KOPT-K1 (cell line): ENCODE measurements around the gene CCDC117.
A peak's percentile ranks its signal among the peaks of the same experiment; 100 is the strongest.
"Not testable (repeated sequence)": the region's sequence is repeated elsewhere in the genome, so short reads cannot be mapped to it uniquely, and the experiment has no call there.

Experiments used
- H3K27ac ChIP-seq: fragments of 200-600 bp; sonication (generic); 2 replicates; pipeline ENCODE4 v1.5.1; 2016; ENCODE audit warnings: antibody characterized with exemption, mild to moderate bottlenecking, low read depth, low read length; ENCODE audit not compliant: poor library complexity, severe bottlenecking
- H3K36me3 ChIP-seq: fragments of 200-600 bp; sonication (generic); 2 replicates; pipeline ENCODE4 v1.5.1; 2017; ENCODE audit warnings: antibody characterized with exemption, mild to moderate bottlenecking, low read length, moderate library complexity; ENCODE audit not compliant: insufficient read depth
- H3K9me3 ChIP-seq: fragments of 200-600 bp; sonication (generic); 2 replicates; pipeline ENCODE4 v1.5.1; 2017; ENCODE audit warnings: antibody characterized with exemption, low read length, mild to moderate bottlenecking; ENCODE audit not compliant: insufficient read depth, poor library complexity, severe bottlenecking

Gene CCDC117

DNA sequence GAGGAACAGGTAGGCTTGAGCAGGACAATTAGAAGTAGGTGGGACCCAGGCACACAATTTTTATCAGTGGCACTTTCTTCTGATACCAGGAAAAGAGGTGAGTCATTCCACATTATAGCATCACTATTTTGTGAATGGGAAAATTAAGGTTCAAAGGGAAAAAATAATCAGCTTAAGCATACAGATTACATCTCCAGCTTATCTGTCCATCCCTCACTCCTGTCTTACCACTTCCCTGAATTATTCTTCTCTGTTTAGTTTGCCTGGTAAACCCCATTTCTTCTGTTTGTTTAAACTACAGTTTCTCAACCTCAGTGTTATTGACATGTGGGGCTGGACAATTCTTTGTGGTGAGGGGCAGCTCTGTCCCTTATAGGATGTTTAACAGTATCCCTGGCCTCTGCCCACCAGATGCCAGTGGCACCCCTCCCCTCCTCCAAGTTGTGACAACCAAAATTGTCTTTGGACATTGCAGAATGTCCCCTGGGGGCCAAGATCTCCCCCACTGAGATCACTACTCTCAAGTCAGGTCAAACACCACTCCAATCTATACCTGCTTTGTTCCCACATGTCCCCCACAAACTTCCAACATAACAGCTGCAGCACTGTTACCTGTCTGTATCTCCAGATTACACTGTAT lies 36.3 kb downstream of the CCDC117 start:
- Histone ChIP-seq H3K36me3 (no peaks in the 10 kb centered on the region), H3K27ac (peak overlapping the region; percentile 53), H3K9me3 (no peaks in the 10 kb centered on the region)

- Histone ChIP-seq H3K27ac (peak overlapping the region; percentile 67), H3K9me3 (no peaks in the 10 kb centered on the region), H3K36me3 (no peaks in the 10 kb centered on the region)
Measured at GRCh38 chr22:28810821-28811491, 38.5 kb downstream of the CCDC117 start.

GRCh38 chr22:28812516-28812915 lies 40.0 kb downstream of the CCDC117 start:
- peak overlapping the region; percentile 67 for H3K27ac ChIP-seq
- no peaks in the 10 kb centered on the region for H3K36me3 ChIP-seq
- no peaks in the 10 kb centered on the region for H3K9me3 ChIP-seq

DNA sequence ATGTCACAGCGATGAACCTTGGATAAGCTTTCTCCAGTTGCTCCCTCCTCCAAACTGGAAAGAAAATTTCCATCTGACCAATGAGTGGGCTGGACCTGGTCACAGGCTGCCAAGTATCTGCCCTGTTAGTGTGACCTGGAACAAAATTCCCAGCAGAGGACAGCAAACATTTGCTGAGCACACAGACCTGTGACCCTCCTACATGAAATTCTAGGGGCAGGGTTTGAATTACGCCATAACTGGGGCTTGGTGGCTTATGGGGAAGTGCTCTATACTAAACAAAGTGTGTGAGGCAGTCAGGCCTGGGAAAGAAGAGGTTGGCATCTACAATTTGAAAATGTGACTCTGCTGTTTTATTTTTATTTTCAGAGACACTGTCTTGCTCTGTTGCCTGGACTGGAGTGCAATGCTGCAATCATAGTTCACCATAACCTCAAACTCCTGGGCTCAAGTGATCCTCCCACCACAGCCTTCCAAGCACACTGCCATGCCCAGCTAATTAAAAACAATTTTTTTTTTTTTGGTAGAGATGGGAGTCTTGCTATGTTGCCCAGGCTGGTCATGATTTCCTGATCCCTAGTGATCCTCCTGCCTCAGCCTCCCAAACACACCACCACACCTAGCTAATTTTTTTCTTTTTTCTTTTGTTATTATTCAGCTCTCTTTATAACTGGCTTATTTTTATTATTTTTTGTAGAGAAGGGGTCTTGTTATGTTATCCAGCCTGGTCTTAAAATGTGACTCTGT lies 41.5 kb downstream of the CCDC117 start:
- no peaks in the 10 kb centered on the region for H3K36me3 ChIP-seq
- H3K9me3 ChIP-seq = no peaks in the 10 kb centered on the region
- peak overlapping the region; percentile 50 for H3K27ac ChIP-seq

DNA sequence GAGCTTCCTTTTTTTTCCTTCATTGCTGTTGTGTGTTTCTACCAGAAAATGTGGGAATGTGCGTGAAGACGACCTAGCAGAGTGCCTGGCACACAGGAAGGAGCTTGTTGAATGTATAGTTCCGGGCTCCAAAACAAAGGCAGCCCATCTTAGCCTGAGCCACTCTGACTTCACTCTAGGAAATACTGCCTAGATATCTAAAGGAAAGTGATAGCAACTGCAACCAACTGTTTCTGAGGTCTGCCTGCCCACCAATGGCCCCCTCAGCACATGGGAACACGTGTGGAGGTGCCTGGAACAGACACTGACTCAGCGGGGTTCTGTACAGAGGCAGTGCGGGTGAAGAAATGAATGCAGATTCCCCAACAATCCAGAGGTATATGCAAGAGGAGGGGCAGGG lies 42.6 kb downstream of the CCDC117 start:
- Histone ChIP-seq H3K9me3 (no peaks in the 10 kb centered on the region), H3K27ac (peak overlapping the region; percentile 50), H3K36me3 (no peaks in the 10 kb centered on the region)

DNA sequence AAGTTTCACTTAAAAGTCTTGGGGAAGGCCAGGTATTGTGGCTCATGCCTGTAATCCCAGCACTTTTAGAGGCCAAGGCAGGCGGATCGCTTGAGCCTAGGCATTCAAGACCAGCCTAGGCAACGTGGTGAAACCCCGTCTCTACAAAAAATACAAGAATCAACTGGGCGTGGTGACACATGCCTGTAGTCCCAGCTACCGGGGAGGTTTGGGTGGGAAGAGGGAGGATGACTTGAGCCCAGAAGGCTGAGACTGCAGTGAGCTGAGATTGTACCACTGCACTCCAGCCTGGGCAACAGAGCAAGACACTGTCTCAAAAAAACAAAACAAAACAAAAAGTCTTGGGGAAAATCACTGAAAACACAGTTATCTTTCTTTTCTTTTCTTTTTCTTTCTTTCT lies 43.2 kb downstream of the CCDC117 start:
- H3K27ac ChIP-seq = peak overlapping the region; percentile 50
- no peaks in the 10 kb centered on the region for H3K36me3 ChIP-seq
- no peaks in the 10 kb centered on the region for H3K9me3 ChIP-seq

DNA sequence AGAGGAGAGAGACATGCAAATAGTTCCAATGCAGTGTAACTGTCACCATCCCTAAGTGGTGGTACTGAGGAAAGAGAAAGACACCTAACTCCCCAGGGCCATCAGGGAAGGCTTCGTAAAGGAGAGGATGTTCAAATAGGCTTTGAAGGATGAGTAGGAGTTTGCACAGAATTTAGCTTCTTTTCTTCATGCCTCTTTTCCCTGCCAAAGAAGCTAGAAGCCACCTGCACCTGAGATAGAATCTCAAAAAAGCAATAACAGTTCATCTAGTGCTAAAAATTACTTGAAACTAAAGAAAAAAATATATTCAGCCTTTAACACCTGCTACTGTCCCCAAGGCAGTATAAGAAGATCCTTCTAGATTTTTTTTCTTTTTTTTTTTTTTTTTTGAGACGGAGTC lies 44.6 kb downstream of the CCDC117 start:
- H3K27ac ChIP-seq = peak overlapping the region; percentile 39
- H3K9me3 ChIP-seq = no peaks in the 10 kb centered on the region
- H3K36me3 ChIP-seq = no peaks in the 10 kb centered on the region

DNA sequence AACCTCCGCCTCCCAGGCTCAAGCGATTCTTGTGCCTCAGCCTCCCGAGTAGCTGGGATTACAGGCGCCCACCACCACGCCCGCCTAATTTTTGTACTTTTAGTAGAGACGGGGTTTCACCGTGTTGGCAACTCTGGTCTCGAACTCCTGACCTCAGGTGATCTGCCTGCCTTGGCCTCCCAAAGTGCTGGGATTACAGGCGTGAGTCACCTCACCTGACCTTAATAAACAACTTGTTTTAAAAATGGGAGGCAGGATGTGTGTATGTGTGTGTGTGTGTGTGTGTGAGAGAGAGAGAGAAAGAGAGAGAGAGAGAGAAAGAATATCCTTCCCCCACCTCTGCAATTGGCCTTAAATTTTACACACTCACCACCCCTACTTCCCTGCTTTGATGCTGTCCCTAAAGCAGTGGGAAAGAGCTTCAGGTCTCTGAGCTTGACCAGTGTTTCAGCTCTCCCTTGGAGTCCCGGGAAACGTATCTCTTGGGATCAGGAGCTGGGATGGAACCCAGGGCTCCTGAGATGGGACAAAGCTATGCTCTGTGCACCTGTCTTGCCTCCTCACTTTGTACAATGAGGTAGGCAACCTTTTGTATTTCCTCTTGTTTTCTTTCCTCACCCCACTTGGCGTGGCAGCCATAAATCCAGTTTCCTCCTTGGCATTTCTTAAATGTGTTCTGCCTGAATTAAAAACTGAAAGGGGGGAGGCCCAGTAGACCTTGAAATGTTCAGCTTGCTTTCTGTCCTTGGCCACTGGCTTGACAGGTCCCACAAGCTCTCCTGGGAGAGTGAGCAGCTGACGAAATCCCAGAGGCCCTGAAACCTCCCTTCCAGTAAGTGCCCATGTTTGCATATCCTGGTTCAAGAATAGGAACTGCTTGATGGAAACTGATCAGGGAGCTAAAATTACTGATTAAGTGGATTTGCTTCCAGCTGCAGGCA lies 45.7 kb downstream of the CCDC117 start:
- Histone ChIP-seq H3K27ac (peak overlapping the region; percentile 4), H3K9me3 (no peaks in the 10 kb centered on the region), H3K36me3 (no peaks in the 10 kb centered on the region)

DNA sequence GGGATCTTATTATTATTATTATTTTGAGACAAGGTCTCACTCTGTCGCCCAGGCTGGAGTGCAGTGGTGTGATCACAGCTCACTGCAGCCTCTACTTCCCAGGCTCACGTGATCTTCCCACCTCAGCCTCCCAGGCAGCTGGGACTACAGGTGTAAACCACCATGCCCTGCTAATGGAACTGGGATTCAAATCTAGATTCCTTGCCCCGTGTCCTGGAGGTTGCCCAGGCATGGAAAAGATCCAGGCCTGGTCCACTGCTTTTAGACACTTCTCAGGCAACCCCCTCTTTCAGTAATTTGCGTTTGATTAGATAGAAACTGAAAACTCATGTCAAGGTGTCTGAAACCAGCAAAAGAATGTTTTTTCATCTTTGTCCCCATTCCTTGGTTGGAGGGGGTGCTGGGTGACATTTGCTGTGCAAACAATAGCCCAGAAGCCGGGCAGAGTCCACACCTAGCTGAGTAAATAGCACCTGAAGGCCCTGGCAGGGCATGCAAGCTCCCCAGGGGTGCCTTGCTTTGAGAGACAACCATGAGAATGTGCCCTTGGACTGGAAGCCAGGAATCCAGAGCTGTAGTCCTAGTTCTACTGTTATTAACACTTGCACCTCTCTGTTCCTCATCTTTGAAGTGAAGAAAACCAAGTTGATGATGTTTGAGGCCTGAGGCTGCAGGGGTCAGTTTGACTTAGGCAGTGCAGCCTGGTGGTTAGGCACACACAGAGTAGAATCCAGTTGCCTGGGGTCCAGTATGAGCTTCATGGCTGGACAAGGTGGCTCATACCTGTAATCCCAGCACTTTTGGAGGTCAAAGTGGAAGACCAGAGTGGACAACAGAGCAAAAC lies 47.0 kb downstream of the CCDC117 start:
- no peaks in the 10 kb centered on the region for H3K9me3 ChIP-seq
- no peak overlapping the region for H3K27ac ChIP-seq
- H3K36me3 ChIP-seq = no peaks in the 10 kb centered on the region

- Histone ChIP-seq H3K9me3 (no peaks in the 10 kb centered on the region), H3K27ac (no peak overlapping the region), H3K36me3 (no peaks in the 10 kb centered on the region)
Measured at GRCh38 chr22:28820885-28821284, 48.4 kb downstream of the CCDC117 start.

GRCh38 chr22:28821452-28821851 lies 49.0 kb downstream of the CCDC117 start:
- no peaks in the 10 kb centered on the region for H3K9me3 ChIP-seq
- no peaks in the 10 kb centered on the region for H3K36me3 ChIP-seq
- no peak overlapping the region for H3K27ac ChIP-seq

GRCh38 chr22:28822930-28823551 lies 50.5 kb downstream of the CCDC117 start:
- H3K36me3 ChIP-seq = no peaks in the 10 kb centered on the region
- H3K9me3 ChIP-seq = peaks cover 4% of the 10 kb centered on the region
- H3K27ac ChIP-seq = peak overlapping the region; percentile 58

GRCh38 chr22:28824455-28824854 lies 52.0 kb downstream of the CCDC117 start:
- H3K27ac ChIP-seq, H3K36me3 ChIP-seq, H3K9me3 ChIP-seq: not testable (repeated sequence)

GRCh38 chr22:28826430-28826829 lies 53.9 kb downstream of the CCDC117 start:
- not testable (repeated sequence) for H3K9me3 ChIP-seq, H3K36me3 ChIP-seq, H3K27ac ChIP-seq
